CD14-positive monocyte (primary cell): Measurements from ENCODE around the gene MAP7. TPM values are rescaled to one million over a fixed set of nuclear protein-coding genes. Genes with fewer than 3 reads are reported as not detected.

Experiments
- DNase-seq, 3 donors: peaks; one replicate each; pipeline ENCODE4 v3.0.0-alpha.2; 2011 to 2022
- H2AFZ ChIP-seq: 2 replicates; pipeline ENCODE4 v1.6.0; 2012; ENCODE audit warnings: mild to moderate bottlenecking, low read depth, low read length, inconsistent platforms; ENCODE audit not compliant: insufficient read depth, poor library complexity, severe bottlenecking
- H3K27ac ChIP-seq, 2 donors: 1 replicate in 1 of 2; 2 replicates in 1 of 2; pipeline ENCODE4 v1.5.1; 2012 to 2013; ENCODE audit warnings: low read length in 2 of 2, control low read depth in 1 of 2, inconsistent platforms in 1 of 2, low read depth in 1 of 2, mild to moderate bottlenecking in 1 of 2
- H3K27me3 ChIP-seq, 2 donors: one replicate each; pipeline versions ENCODE4 v1.6.0 to v1.6.1; 2011 to 2013; ENCODE audit warnings: low read length in 2 of 2; ENCODE audit not compliant: control insufficient read depth in 2 of 2, insufficient read depth in 2 of 2
- H3K36me3 ChIP-seq, 2 donors: replicated peaks in 1 of 2; 1 replicate in 1 of 2; 2 replicates in 1 of 2; pipeline versions ENCODE4 v1.5.1 to v1.6.1; 2012 to 2013; ENCODE audit warnings: low read length in 2 of 2, control low read depth in 1 of 2, inconsistent platforms in 1 of 2, mild to moderate bottlenecking in 1 of 2; ENCODE audit not compliant: insufficient read depth in 2 of 2, control insufficient read depth in 1 of 2
- H3K4me1 ChIP-seq, 2 donors: 1 replicate in 1 of 2; 2 replicates in 1 of 2; pipeline versions ENCODE4 v1.5.1 to v1.6.1; 2012 to 2013; ENCODE audit warnings: low read length in 2 of 2, control low read depth in 1 of 2, inconsistent platforms in 1 of 2, mild to moderate bottlenecking in 1 of 2, moderate library complexity in 1 of 2; ENCODE audit not compliant: insufficient read depth in 2 of 2, control insufficient read depth in 1 of 2
- H3K4me2 ChIP-seq: replicated peaks from 2 replicates; pipeline ENCODE3; 2012; ENCODE audit warnings: low read length, moderate library complexity, mild to moderate bottlenecking; ENCODE audit not compliant: poor library complexity, severe bottlenecking; ENCODE audit errors: extremely low read depth
- H3K4me3 ChIP-seq, 3 experiments: fragments of 200-600 bp in 1 of 3; sonication (generic) in 1 of 3; replicated peaks in 1 of 3; 1 replicate in 2 of 3; 2 replicates in 1 of 3; pipeline ENCODE4 v1.5.1; 2011 to 2013; ENCODE audit warnings: low read length in 3 of 3, mild to moderate bottlenecking in 3 of 3, control low read depth in 2 of 3, low read depth in 2 of 3, inconsistent platforms in 1 of 3, moderate library complexity in 1 of 3
- H3K79me2 ChIP-seq: 2 replicates; pipeline ENCODE4 v1.6.0; 2012; ENCODE audit warnings: mild to moderate bottlenecking, control low read depth, inconsistent platforms, low read length, moderate library complexity; ENCODE audit not compliant: insufficient read depth
- H3K9ac ChIP-seq: 2 replicates; pipeline ENCODE4 v1.6.0; 2017; ENCODE audit warnings: low read length, mild to moderate bottlenecking; ENCODE audit not compliant: insufficient read depth, poor library complexity, severe bottlenecking
- H3K9me3 ChIP-seq, 2 donors: replicated peaks in 1 of 2; 1 replicate in 1 of 2; 2 replicates in 1 of 2; pipeline versions ENCODE4 v1.5.1 to v1.6.1; 2012 to 2013; ENCODE audit warnings: low read length in 2 of 2, control low read depth in 1 of 2; ENCODE audit not compliant: control insufficient read depth in 1 of 2, insufficient read depth in 1 of 2
- H4K20me1 ChIP-seq: 2 replicates; pipeline ENCODE4 v1.6.0; 2012; ENCODE audit warnings: mild to moderate bottlenecking, low read length, control low read depth, moderate library complexity; ENCODE audit not compliant: insufficient read depth
- H3K27ac Mint-ChIP-seq, 7 donors: one replicate each; pipeline ENCODE4 v1.8.0; 2020; ENCODE audit warnings: mild to moderate bottlenecking in 7 of 7, mixed read lengths in 7 of 7, moderate library complexity in 6 of 7, inconsistent platforms in 2 of 7
- H3K27me3 Mint-ChIP-seq, 3 donors: one replicate each; pipeline ENCODE4 v1.8.0; 2021 to 2022; ENCODE audit warnings: low read depth in 3 of 3, mild to moderate bottlenecking in 3 of 3, mixed read lengths in 3 of 3, moderate library complexity in 3 of 3, inconsistent platforms in 1 of 3
- H3K36me3 Mint-ChIP-seq, 2 donors: one replicate each; pipeline ENCODE4 v1.8.0; 2020; ENCODE audit warnings: mixed read lengths in 2 of 2, inconsistent platforms in 1 of 2, mild to moderate bottlenecking in 1 of 2
- H3K4me1 Mint-ChIP-seq: one replicate; pipeline ENCODE4 v1.8.0; 2020; ENCODE audit warnings: mild to moderate bottlenecking, mixed read lengths
- H3K4me3 Mint-ChIP-seq, 2 donors: one replicate each; pipeline ENCODE4 v1.8.0; 2020; ENCODE audit warnings: mild to moderate bottlenecking in 2 of 2, mixed read lengths in 2 of 2, moderate library complexity in 1 of 2
- H3K9me3 Mint-ChIP-seq, 7 donors: one replicate each; pipeline ENCODE4 v1.8.0; 2020 to 2022; ENCODE audit warnings: mixed read lengths in 7 of 7, mild to moderate bottlenecking in 6 of 7, moderate library complexity in 6 of 7, inconsistent platforms in 2 of 7
- CTCF ChIP-seq: fragments of 200-600 bp; IDR thresholded peaks from one replicate; pipeline ENCODE4 v1.8.0; 2022; ENCODE audit warnings: antibody characterized with exemption, mild to moderate bottlenecking
- WGBS: methylation state at CpG from one replicate; pipeline ENCODE4 v1.1.5; 2013; ENCODE audit warnings: missing lambda C conversion rate; ENCODE audit not compliant: insufficient coverage; 5-methylcytosine and 5-hydroxymethylcytosine counted together
- intact Hi-C, 2 donors: fragments of 100-400 bp; cut with micrococcal nuclease; formaldehyde crosslinking; loops; one replicate each; pipeline versions ENCODE4 v1.15.0 to v1.15.1; 2023
- polyA plus RNA-seq, 3 donors: library from polyadenylated mRNA; depleted of rRNA in 1 of 3; unstranded in 2 of 3; stranded (reverse) in 1 of 3; fragments of 300-500 nt in 2 of 3; fragments of >200 nt in 1 of 3; fragmentation: Illumina TruSeq in 2 of 3; gene quantifications; 1 replicate in 2 of 3; 2 replicates in 1 of 3; pipeline ENCODE4 v1.2.3, GENCODE V29; 2012 to 2021

The MAP7 gene
- polyA plus RNA-seq, 3 donors = 0.67 to 1.6 (median 1.2) TPM

GRCh38 chr6:136465766-136466303 lies 84.4 kb downstream of the MAP7 start:
- Histone ChIP-seq H2AFZ (no peak overlapping the region), H3K4me1 (peaks cover 14 to 16% of the 10 kb centered on the region in 2 donors), H3K79me2 (no peaks in the 10 kb centered on the region), H3K9ac (no peak overlapping the region), H3K27ac (no peak overlapping the region), H3K27me3 (no peaks in the 10 kb centered on the region), H3K4me2 (no peak overlapping the region), H3K9me3 (no peaks in the 10 kb centered on the region), H4K20me1 (no peaks in the 10 kb centered on the region), H3K36me3 (no peaks in the 10 kb centered on the region), H3K4me3 (no peak overlapping the region)
- no peak for DNase-seq
- intact Hi-C loops = no loop called here
- H3K27me3 Mint-ChIP-seq = peaks cover 0 to 3% (median 0%) of the 10 kb centered on the region in 3 donors
- H3K36me3 Mint-ChIP-seq = no peaks in the 10 kb centered on the region
- no CpG with 5 or more reads among the region's 2 CpGs for WGBS
- no peaks in the 10 kb centered on the region for H3K9me3 Mint-ChIP-seq
- no peak for TF ChIP-seq CTCF
- no peak overlapping the region for H3K4me3 Mint-ChIP-seq
- no peak overlapping the region for H3K27ac Mint-ChIP-seq
- peaks cover 27% of the 10 kb centered on the region for H3K4me1 Mint-ChIP-seq

GRCh38 chr6:136464874-136465273 lies 85.3 kb downstream of the MAP7 start:
- Histone ChIP-seq H3K9ac (no peak overlapping the region), H3K4me2 (no peak overlapping the region), H3K27ac (no peak overlapping the region), H3K27me3 (no peaks in the 10 kb centered on the region), H3K4me1 (peaks cover 7% of the 10 kb centered on the region in 2 donors), H3K36me3 (no peaks in the 10 kb centered on the region), H3K9me3 (no peaks in the 10 kb centered on the region), H3K4me3 (no peak overlapping the region), H4K20me1 (no peaks in the 10 kb centered on the region), H3K79me2 (no peaks in the 10 kb centered on the region), H2AFZ (no peak overlapping the region)
- Mint-ChIP-seq H3K27me3 (peaks cover 0 to 3% (median 0%) of the 10 kb centered on the region in 3 donors), H3K27ac (no peak overlapping the region), H3K36me3 (no peaks in the 10 kb centered on the region), H3K9me3 (no peaks in the 10 kb centered on the region), H3K4me1 (peaks cover 19% of the 10 kb centered on the region), H3K4me3 (no peak overlapping the region)
- no peak for DNase-seq
- 80% methylated on average over 3 of the region's 4 CpGs for WGBS
- intact Hi-C loops = no loop called here
- no peak for TF ChIP-seq CTCF
